Upper lobe of left lung (tissue), 6 donors: Measurements from ENCODE around the gene SPATS2. TPM values are rescaled to one million over a fixed set of nuclear protein-coding genes. Genes with fewer than 3 reads are reported as not detected.

Experiments
- ATAC-seq, 2 donors: fragments of 200-7000 bp; cut with Tn5 transposase; one replicate each; pipeline ENCODE4 v1.9.1; 2022; ENCODE audit warnings: mild to moderate bottlenecking in 2 of 2, moderate library complexity in 2 of 2; ENCODE audit not compliant: low FRiP score in 2 of 2
- DNase-seq, 2 donors: peaks; one replicate each; pipeline ENCODE4 v3.0.0-alpha.2; 2019 to 2020
- H3K27ac ChIP-seq, 4 donors: fragments of 200-600 bp; sonication (generic); one replicate each; pipeline ENCODE4 v1.5.1; 2016 to 2019
- H3K27me3 ChIP-seq, 4 donors: fragments of 200-600 bp; sonication (generic); one replicate each; pipeline ENCODE4 v1.5.1; 2017 to 2019
- H3K36me3 ChIP-seq, 4 donors: fragments of 200-600 bp; sonication (generic); one replicate each; pipeline ENCODE4 v1.5.1; 2016 to 2019
- H3K4me1 ChIP-seq, 4 donors: fragments of 200-600 bp; sonication (generic); one replicate each; pipeline ENCODE4 v1.5.1; 2018 to 2019
- H3K4me3 ChIP-seq, 4 donors: fragments of 200-600 bp; sonication (generic); one replicate each; pipeline ENCODE4 v1.5.1; 2017 to 2019; ENCODE audit warnings: mild to moderate bottlenecking in 2 of 4, moderate library complexity in 1 of 4
- H3K9me3 ChIP-seq, 4 donors: fragments of 200-600 bp; sonication (generic); one replicate each; pipeline ENCODE4 v1.5.1; 2018 to 2019
- CTCF ChIP-seq, 6 experiments: fragments of 450-650 bp in 4 of 6; fragments of 200-600 bp in 2 of 6; sonication (generic) in 2 of 6; IDR thresholded peaks; one replicate each; pipeline ENCODE4 v1.5.1; 2016 to 2019; ENCODE audit warnings: antibody characterized with exemption in 6 of 6
- EP300 ChIP-seq, 4 donors: sonication (generic); formaldehyde crosslinking; IDR thresholded peaks; one replicate each; pipeline ENCODE4 v1.5.1; 2017; ENCODE audit warnings: antibody characterized with exemption in 4 of 4, control low read depth in 2 of 4
- POLR2A ChIP-seq, 4 donors: fragments of 450-650 bp; IDR thresholded peaks; one replicate each; pipeline ENCODE4 v1.5.1; 2016 to 2017; ENCODE audit warnings: antibody characterized with exemption in 4 of 4, mild to moderate bottlenecking in 2 of 4
- POLR2AphosphoS5 ChIP-seq, 2 donors: sonication (generic); formaldehyde crosslinking; IDR thresholded peaks; one replicate each; pipeline ENCODE4 v1.5.1; 2017; ENCODE audit warnings: antibody characterized with exemption in 2 of 2
- WGBS, 2 donors: methylation state at CpG; one replicate each; pipeline ENCODE4 v1.1.5; 2017 to 2018; 5-methylcytosine and 5-hydroxymethylcytosine counted together
- total RNA-seq, 6 donors: library from RNA; depleted of rRNA in 4 of 6; stranded (reverse); fragments of >200 nt in 4 of 6; gene quantifications; one replicate each; pipeline versions ENCODE4 v1.1.0 to v1.2.1, GENCODE V29; 2016 to 2021
- donor health status: DM: no; HTN: no; CAD: no; lungs with moderate emphysema.
- donor health status: DM: no; HTN: yes; CAD: no; lungs with severe emphysema.

The SPATS2 gene
- total RNA-seq, 6 donors from 2014 or later = 6.2 to 33.5 (median 14.4) TPM

GRCh38 chr12:49397000-49397399, 29.7 kb downstream of the SPATS2 start:
- whole genome bisulfite sequencing, 2 donors = 92 to 95% methylated on average over 1 of the region's 1 CpG
- TF ChIP-seq POLR2A (IDR thresholded peaks at IDR 0.05) (no peak), EP300 (IDR thresholded peaks at IDR 0.05) (no peak), CTCF (IDR thresholded peaks at IDR 0.05) (no peak), POLR2AphosphoS5 (IDR thresholded peaks at IDR 0.05) (no peak)
- Histone ChIP-seq H3K9me3 (no peaks in the 10 kb centered on the region), H3K27me3 (no peaks in the 10 kb centered on the region), H3K4me3 (no peak overlapping the region), H3K36me3 (no peaks in the 10 kb centered on the region), H3K4me1 (no peaks in the 10 kb centered on the region), H3K27ac (no peak overlapping the region)
- no peak for ATAC-seq
- no peak for DNase-seq

- H3K36me3 ChIP-seq = no peaks in the 10 kb centered on the region
- no peak overlapping the region for H3K27ac ChIP-seq
- no peak overlapping the region for H3K4me3 ChIP-seq
- WGBS, 2 donors = 86 to 88% methylated on average over 1 of the region's 1 CpG
- no peaks in the 10 kb centered on the region for H3K9me3 ChIP-seq
- no peaks in the 10 kb centered on the region for H3K4me1 ChIP-seq
- DNase-seq (no peak), ATAC-seq (no peak)
- TF ChIP-seq POLR2A (IDR thresholded peaks at IDR 0.05) (no peak), POLR2AphosphoS5 (IDR thresholded peaks at IDR 0.05) (no peak), CTCF (IDR thresholded peaks at IDR 0.05) (no peak), EP300 (IDR thresholded peaks at IDR 0.05) (no peak)
- no peaks in the 10 kb centered on the region for H3K27me3 ChIP-seq
These were observed 33.0 kb downstream of the SPATS2 start for GRCh38 chr12:49400304-49400703.

- DNase-seq (no peak), ATAC-seq (no peak)
- no peaks in the 10 kb centered on the region for H3K4me1 ChIP-seq
- no peaks in the 10 kb centered on the region for H3K36me3 ChIP-seq
- H3K27me3 ChIP-seq = no peaks in the 10 kb centered on the region
- H3K4me3 ChIP-seq = no peak overlapping the region
- 77 to 78% methylated on average over 5 of the region's 5 CpGs for WGBS, 2 donors
- TF ChIP-seq POLR2A (IDR thresholded peaks at IDR 0.05) (no peak), CTCF (IDR thresholded peaks at IDR 0.05) (no peak), POLR2AphosphoS5 (IDR thresholded peaks at IDR 0.05) (no peak), EP300 (IDR thresholded peaks at IDR 0.05) (no peak)
- no peaks in the 10 kb centered on the region for H3K9me3 ChIP-seq
- no peak overlapping the region for H3K27ac ChIP-seq
These were observed 36.7 kb downstream of the SPATS2 start for GRCh38 chr12:49403971-49404450.

- H3K36me3 ChIP-seq = no peaks in the 10 kb centered on the region
- no peak for DNase-seq
- no peaks in the 10 kb centered on the region for H3K27me3 ChIP-seq
- no peak for TF ChIP-seq EP300 (IDR thresholded peaks at IDR 0.05)
- no peak overlapping the region for H3K4me3 ChIP-seq
- no peaks in the 10 kb centered on the region for H3K9me3 ChIP-seq
- no peaks in the 10 kb centered on the region for H3K4me1 ChIP-seq
- H3K27ac ChIP-seq = no peak overlapping the region
- ATAC-seq = no peak
These were observed 37.7 kb downstream of the SPATS2 start for GRCh38 chr12:49404956-49405355.

GRCh38 chr12:49410818-49411217, 43.6 kb downstream of the SPATS2 start:
- TF ChIP-seq CTCF (IDR thresholded peaks at IDR 0.05) = no peak
- no peak for TF ChIP-seq POLR2AphosphoS5 (IDR thresholded peaks at IDR 0.05)
- TF ChIP-seq POLR2A (IDR thresholded peaks at IDR 0.05) = no peak
- TF ChIP-seq EP300 (IDR thresholded peaks at IDR 0.05) = no peak
- 63 to 72% methylated on average over 1 of the region's 1 CpG for WGBS, 2 donors
- ATAC-seq = no peak

More at GRCh38 chr12:49410818-49411217, 43.6 kb downstream of the SPATS2 start:
- H3K9me3 ChIP-seq = no peaks in the 10 kb centered on the region
- no peak overlapping the region for H3K4me3 ChIP-seq
- H3K27me3 ChIP-seq = no peaks in the 10 kb centered on the region
- H3K4me1 ChIP-seq = no peaks in the 10 kb centered on the region
- DNase-seq = no peak
- H3K27ac ChIP-seq = no peak overlapping the region
- H3K36me3 ChIP-seq = no peaks in the 10 kb centered on the region
